NCI-H1694 (cell line): ENCODE data around the gene SOAT2.
"Not testable (repeated sequence)": the region's sequence is repeated elsewhere in the genome, so short reads cannot be mapped to it uniquely, and the experiment has no call there.

Experiments used
- DNase-seq: peaks from one replicate; lab custom pipeline; 2025; lab: John Stamatoyannopoulos, UW

SOAT2 gene

DNA sequence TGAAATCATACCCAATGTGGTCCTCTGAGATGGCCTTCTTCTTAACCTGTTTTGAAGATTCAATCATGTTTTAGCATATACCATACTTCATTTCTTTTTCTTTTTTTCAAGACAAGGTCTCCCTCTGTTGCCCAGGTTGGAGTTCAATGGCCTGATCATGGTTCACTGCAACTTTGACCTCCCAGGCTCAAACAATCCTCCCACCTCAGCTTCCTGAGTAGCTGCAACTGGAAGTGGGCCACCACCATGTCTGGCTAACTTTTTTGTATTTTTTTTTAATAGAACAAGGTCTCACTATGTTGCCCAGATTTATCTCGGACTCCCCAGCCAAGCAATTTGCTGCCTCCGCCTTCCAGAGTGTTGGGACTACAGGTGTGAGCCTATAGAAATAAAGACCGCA is 30.4 kb downstream of the SOAT2 start:
- no peak for DNase-seq

DNA sequence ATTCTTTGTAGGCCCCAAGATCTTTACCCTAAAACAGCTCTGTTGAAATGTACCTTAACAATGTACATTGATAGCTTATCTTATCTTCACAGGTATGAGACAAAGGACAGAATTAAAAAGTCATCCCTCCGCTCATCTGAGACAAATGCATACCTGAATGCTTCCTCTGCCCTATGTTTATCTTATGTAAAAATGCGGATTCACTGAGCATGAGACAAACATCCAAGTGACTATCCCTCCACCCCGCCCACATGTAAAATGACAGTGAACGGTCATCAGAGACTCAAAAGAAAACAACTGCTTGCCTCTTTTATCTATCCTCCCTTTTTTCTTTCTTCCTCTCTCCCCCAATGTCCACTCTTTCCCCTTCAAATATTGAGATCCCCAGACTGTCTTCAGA is 40.1 kb downstream of the SOAT2 start:
- no peak for DNase-seq

DNA sequence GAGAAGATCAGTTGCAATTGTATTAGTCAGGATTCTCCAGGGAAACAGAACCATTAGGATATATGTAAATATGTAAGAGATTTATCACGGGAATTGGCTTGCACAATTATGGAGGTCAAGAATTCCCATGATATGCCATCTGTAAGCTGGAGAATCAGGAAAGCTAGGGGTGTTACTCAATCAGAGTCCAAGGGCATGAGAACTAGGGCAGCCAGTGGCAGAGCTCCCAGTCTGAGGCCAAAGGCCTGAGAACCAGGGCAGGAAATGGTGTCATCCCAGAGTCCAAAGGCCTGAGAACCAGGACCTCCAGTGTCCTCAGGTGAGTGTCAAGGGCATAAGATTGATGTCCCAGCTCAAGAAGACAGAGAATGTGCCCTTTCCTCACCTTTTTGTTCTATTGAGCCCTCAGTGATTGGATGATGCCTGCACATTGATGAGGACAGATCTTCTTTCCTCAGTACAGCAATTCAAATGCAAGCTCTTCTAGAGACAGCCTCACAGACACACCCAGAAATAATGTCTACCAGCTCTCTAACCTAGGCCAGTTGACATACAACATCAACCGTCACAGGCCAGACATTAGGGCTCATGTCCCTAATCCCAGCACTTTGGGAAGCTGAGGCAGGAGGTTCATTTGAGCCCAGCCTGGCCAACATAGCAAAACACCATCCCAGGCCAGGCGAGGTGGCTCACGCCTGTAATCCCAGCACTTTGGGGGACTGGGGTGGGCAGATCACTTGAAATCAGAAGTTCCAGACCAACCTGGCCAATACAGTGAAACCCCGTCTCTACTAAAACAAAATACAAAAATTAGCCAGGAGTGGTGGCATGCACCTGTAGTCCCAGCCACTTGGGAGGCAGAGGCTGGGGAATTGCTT is 42.3 kb downstream of the SOAT2 start:
- DNase-seq, result no peak

DNA sequence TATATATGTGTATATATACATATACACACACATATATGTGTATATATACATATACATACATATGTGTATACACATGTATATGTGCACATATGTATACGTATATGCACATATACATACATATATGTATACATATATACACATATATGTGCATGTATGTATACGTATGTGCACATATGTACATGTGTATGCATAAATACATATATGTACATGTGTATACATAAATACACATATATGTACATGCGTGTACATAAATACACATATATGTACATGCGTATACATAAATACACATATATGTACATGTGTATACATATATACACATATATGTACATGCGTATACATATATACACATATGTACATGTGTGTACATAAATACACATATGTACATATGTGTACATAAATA is 43.9 kb downstream of the SOAT2 start:
- no peak for DNase-seq

DNA sequence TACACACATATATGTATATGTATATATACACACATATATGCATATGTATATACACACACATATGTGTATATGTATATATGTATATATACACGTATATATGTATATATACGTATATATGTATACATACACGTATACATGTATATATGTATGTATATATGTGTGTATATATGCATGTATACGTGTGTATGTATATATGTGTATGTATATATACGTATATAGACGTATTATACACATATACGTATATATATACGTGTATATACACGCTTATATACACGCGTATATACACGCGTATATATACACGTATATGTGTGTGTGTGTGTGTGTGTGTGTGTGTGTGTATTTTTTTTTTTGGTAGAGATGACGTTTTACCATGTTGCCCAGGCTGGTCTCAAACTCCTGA is 44.4 kb downstream of the SOAT2 start:
- no peak for DNase-seq

DNA sequence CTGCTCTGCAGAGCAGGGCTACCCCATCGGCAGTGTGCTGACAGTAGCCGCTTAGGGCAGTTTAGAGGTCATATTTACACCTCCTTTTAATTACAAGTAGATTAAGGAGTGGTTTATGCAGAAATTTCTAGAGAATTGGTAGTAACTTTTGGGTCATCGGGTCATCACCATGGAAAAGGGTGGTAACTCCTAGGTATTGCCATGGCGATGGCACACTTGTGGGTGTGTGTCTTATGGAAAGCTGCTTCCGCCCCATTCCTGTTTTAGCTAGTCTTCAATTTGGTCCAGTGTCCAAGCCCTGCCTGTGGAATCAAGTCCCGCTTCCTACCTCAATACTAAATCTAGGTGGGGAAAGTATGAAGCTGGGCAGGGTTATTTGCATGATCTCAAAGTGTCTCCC is 47.8 kb downstream of the SOAT2 start:
- DNase-seq, result no peak

DNA sequence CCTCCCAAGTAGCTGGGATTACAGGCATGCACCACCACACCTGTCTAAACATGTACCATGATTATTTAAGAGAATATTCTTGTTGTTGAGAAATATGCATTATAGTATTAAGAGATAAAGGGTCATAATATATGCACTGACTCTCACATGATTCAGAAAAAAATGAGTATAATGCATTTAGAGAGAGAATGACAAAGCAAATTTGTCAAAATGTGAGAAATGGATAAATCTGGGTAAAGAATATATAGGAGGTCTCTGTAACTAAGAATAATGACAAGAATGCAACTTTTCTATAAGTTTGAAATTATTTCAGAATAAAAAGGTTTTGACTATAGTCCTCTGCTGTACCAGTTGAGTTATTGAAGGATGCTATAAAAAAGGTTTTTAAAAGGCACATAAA is 49.1 kb downstream of the SOAT2 start:
- DNase-seq, result no peak

DNA sequence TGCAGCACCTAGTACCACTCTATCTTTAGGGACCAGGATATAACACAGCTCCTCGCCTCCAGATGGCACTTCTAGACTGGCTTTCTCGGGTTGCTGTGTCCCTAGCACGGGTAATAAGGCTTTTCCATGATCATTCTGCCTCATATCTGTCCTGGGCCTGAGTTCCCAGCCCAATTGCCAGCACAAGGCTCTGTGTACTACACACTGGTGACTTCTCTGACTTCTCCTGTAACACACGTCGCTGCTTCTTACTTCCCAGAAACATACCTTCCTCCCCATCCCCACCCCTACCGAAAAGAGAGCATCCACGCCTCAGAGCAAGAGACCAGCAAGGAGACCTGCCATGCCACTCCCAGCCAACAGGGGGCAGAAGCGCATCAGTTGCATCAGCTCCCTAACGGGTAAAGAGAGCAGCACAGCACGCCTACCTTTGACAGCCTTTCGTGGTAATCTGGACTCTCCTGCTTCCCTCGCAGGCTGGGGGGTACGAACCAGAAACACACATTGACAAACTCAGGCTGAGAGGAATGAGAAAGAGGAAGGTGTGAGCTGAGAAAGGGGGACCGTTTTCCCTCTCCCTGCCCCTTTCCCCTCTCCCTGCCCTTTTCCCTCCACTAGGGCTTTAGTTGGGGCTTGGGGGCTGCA is 56.0 kb downstream of the SOAT2 start:
- DNase-seq, result peak; percentile 73

DNA sequence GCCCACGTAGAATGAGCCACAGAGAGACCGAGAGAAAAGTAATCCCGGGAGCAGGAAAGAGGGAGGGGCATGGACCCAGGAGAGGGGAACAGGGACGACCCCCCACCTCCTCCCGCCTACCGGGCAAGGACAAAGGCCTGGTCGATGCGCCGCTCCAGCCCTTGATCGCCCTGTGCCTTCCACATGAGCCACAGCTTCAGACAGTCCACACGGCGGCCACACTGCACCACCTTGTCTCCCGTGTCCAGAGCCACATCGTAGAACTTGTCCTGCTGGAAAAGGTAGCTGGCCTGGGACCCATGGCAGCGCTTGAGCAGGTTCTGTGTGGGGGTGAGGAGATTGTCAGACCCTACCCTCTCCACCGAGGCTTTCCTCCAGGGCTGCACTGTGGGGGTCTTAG is 56.7 kb downstream of the SOAT2 start:
- DNase-seq, result no peak

DNA sequence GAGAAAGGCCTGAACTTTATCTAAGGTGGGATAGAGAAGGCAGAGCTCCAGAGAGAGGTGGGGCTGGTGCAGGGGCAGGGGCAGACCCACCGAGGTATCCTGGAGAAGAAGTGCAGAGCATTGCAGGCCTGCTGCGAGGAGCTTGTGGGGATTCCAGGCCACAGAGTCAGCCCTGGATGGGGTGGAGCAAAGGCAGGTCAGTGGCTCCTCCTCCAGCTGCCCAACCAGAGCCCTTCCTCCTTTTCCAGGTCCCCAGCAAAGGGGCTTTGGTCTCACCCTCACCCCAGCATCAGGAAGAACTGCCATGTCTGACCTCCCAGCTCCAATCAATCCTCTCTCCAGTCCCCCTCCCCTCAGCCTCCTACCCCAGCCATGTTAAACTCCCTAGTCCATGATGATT is 57.4 kb downstream of the SOAT2 start:
- DNase-seq, result no peak

DNA sequence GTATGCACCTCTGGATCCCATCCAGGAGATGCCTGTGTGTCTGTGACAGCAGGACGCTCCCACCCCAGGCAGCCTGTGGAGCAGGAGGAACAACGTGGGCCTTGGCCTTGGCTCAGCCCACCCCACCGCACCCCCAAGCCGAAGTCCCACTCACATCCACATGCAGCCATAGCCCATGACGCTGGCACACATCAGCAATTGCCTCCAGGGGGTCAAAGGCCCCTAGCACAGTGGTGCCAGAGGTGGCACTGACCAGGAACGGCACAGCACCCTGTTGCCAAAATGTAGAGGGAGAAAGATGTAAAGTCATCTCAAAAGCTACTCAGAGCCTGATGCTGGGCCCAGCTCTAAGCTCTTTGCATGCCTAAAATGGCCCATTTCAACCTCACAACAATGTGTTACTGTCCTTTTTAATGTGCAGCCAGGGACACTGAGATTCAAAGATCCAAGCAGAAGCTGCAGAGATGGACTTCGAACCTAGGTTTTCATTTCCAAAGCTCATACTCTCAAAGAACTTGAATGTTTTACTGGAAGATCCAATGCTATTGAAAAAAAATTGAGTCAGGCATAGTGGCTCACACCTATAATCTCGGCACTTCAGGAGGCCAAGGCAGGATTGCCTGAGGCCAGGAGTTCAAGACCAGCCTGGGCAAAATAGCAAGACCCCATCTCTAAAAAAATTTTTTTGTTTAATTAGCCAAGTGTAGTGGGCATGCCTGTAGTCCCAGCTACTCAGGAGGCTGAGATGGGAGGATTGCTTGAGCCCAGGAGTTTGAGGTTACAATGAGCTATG is 58.0 kb downstream of the SOAT2 start:
- no peak for DNase-seq

DNA sequence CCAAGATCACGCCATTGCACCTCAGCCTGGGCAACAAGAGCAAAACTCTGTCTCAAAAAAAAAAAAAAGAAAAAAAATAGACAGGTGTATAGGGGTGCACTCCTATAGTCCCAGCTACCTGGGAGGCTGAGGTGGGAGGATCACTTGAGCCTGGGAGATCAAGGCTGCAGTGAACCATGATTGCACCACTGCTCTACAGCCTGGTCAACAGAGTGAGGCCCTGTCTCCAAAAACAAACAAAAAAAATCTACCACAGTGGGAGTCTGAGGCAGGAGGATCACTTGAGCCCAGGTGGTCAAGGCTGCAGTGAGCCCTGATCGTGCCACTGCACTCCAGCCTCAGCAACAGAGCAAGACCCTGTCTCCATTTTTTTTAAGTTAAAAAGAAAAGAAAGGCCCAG is 59.7 kb downstream of the SOAT2 start:
- DNase-seq, result not testable (repeated sequence)

DNA sequence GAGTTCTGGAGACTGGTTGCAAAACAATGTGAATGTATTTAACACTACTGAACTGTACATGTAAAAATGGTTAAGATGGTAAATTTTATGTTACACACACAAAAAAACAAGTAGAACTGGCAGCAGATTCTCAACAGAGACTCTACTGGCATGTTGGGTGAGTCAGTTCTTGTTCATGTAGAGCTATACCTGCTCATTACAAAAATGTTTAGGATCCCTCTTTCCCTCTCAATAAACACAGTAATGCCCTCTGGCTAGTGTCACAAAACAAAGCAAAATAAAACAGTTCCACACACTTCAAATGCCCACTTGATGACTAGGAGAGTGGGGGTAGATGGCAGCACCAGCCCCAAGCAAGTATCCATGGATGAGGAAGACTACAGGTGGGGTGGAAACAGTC is 63.6 kb downstream of the SOAT2 start:
- DNase-seq, result no peak

DNA sequence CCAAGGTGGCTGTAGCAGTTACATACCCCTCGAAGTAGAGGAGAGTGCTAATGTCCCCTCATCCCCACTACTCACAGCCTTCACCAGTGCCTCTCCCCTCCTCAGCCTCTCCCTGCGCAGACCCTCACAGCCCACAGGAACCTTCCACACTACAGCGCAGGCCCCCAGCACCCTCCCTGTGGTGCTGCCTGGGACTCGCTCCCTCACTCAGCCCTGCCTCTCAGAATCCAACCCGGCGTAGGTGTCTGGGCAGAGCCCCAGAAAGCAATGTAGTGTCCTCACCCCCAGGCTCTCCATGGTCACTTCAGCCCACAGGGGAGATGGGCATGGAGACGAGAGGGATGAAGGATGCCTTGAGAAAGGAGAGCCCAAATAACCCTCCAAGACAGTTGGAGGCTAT is 66.4 kb downstream of the SOAT2 start:
- no peak for DNase-seq

DNA sequence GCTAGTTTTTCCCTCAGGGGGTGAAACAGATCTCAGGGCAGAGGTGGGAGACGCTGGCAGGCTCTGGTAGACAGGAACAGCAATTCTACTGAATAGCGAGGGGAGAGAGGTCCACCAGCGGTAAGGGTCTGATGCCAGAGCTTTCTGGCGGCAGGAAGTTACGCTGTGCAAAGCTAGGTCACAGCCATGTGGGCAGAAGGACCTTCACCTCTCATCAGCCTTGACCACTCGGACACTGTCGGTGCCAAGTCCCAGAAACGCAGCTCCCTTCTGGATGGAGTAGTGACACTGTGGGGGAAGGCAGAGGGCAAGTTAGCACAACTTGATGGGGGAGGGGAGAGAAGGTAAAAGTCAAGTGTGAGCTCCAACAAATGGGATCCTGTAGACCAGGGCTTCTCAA is 66.9 kb downstream of the SOAT2 start:
- no peak for DNase-seq

DNA sequence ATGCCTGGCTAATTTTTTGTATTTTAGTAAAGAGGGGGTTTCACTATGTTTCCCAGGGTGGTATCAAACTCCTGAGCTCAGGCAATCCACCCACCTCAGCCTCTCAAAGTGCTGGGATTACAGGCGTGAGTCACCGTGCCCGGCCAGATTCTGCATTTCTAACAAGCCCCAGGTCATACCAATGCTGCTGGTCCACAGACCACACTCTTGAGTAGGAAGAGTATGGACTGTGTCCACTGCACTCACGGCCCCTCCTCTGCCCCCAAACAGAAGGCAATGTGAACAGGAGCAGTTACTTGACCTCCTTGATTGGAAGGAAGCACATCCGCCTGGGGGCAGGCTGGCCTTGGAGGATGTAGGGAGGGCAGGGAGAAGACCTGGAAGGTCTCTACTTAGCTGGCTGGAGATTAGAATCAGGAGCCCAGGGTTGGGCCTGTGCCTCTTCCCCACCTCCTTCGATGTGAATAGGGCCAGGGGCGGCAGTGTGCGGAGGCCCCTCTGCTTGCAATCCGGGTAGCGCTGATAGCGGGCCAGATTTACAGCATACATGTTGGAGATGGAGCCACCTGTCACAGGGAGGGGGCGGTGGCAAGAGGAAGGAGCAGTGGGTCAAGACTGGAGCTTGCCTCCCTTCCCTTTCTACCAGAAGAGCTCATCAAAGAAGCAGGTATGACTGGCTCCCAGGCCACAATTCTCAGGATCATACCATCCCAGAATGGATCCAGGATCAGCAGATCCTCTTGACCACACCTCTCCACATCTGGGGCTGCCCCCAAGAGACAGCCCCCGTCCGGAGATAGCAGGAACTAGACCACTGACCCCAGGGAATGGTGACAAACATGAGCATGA is 67.8 kb downstream of the SOAT2 start:
- no peak for DNase-seq

DNA sequence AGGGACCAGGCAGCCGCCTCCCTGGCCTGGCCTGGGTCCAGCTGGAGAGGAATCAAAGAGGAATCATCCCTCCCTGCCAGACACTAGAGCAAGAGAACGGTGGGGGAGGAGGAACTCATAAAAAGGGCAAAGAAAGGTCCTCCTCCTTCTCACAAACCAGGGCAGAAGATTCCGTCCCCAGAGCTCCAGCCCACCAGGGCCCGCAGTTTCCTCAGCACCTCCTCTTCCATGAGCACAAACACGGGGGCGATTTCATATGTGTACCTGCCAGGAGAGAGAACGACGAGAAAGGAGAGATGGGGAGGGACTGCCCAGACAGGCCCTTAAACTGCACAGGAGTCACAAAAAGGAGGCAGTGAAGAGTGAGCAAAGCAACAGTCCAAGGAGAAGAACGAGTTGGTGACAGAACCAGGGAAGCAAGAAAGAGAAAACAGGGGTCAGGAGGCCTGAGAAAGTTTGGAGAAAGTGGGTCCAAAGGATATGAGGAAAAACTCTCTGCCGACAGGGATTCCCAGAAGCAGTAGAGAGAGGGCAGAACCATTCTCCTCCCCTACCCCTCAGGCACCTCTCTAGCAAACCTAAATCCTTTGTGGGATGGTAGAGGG is 68.5 kb downstream of the SOAT2 start:
- DNase-seq, result no peak

DNA sequence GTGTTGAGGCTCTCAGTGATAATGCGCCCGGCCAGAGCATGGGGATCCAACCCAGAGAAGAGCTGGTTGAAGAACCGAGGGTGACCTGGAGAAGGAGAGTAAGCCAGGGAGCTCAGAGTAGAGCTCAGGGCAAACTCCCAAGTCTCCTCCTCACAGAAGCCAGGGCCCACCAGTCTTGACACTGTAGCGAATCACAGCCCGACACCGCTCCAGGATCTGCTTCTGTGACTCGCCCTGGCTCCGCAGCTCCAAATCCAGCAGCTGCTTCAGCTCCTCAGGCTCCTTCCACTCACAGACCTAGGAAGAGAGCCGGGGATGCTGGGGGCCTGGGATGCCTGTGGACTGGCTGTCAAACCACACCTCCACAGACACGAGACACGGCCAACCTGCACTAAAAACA is 69.1 kb downstream of the SOAT2 start:
- no peak for DNase-seq

DNA sequence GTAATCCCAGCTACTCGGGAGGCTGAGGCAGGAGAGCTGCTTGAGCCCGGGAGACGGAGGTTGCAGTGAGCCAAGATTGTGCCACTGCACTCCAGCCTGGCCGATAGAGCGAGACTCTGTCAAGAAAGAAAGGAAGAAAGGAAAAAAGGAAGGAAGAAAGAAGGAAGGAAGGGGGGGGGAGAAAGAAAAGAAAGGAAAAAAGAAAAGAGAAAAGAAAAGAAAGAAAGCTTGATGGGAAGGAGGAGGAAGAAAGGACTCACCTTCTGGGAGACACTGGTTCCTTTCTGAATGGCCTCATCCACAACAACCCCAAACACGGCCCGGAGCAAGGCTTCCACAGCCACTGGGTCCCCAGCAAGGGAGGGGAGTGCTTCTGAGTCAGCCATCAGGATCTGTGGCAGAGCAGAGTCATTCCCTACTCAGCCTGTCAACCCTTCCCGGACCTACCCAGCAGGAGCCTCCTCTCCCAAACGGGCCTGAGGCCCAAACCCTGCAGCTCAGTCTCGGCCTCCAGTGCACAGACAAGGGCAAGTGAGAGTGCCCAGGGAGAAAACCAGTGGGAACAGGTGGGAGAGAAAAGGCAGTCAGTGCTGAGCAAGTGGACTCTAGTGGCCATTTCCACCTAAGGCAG is 69.9 kb downstream of the SOAT2 start:
- no peak for DNase-seq
